Measurements from ENCODE around the gene PLAU. TPM values are rescaled to one million over a fixed set of nuclear protein-coding genes. Genes with fewer than 3 reads are reported as not detected.

The PLAU gene
- total and polyA plus RNA-seq, 7 donors = 3.8 to 18.2 (median 7.6) TPM

- DNase-seq = peak; percentile 90 to 95
- 2 to 6% (median 3%) methylated on average over 28 of the region's 28 CpGs for WGBS, 3 donors
- H3K4me1 ChIP-seq = peaks cover 19% of the 10 kb centered on the region
- H3K4me3 ChIP-seq = peak overlapping the region; percentile 13
- intact Hi-C loops (cut with DNase I) = loop anchor here (1.0 to 2.0 kb wide), 2 partner anchors 53 to 54 kb away; no protein-coding TSS in a partner anchor
- peak; percentile 92 to 97 (median 94) for ATAC-seq
- H3K27me3 ChIP-seq (ENCODE audit: insufficient read depth in 3 of 3, low read length in 2 of 3) = no peaks in the 10 kb centered on the region
- H3K36me3 ChIP-seq (ENCODE audit: insufficient read depth in 1 of 2, low read depth in 1 of 2) = no peaks in the 10 kb centered on the region
- H3K9me3 ChIP-seq = no peaks in the 10 kb centered on the region
- peak; percentile 93 for TF ChIP-seq CTCF (IDR thresholded peaks at IDR 0.05)
- H3K27ac ChIP-seq = peak overlapping the region; percentile 93
Observed at GRCh38 chr10:73940634-73941221, 29.8 kb downstream of the PLAU start.

- H3K4me1 ChIP-seq = peaks cover 19% of the 10 kb centered on the region
- DNase-seq (no peak), ATAC-seq (peak; percentile 87 to 93 (median 88))
- H3K36me3 ChIP-seq (ENCODE audit: insufficient read depth in 1 of 2, low read depth in 1 of 2) = no peaks in the 10 kb centered on the region
- no peaks in the 10 kb centered on the region for H3K27me3 ChIP-seq (ENCODE audit: insufficient read depth in 3 of 3, low read length in 2 of 3)
- H3K9me3 ChIP-seq = no peaks in the 10 kb centered on the region
- intact Hi-C loops (cut with DNase I) = loop anchor here in 1 of 2 donors (2.0 kb wide), 1 partner anchor 54 kb away; no protein-coding TSS in a partner anchor
- H3K27ac ChIP-seq = peak overlapping the region; percentile 93
- 68 to 86% (median 77%) methylated on average over 2 of the region's 2 CpGs for WGBS, 3 donors
- no peak for TF ChIP-seq CTCF (IDR thresholded peaks at IDR 0.05)
- peak overlapping the region; percentile 13 for H3K4me3 ChIP-seq
Observed at GRCh38 chr10:73941300-73941699, 30.4 kb downstream of the PLAU start.

- Histone ChIP-seq H3K36me3 (ENCODE audit: insufficient read depth in 1 of 2, low read depth in 1 of 2) (no peaks in the 10 kb centered on the region), H3K4me1 (peaks cover 16% of the 10 kb centered on the region), H3K27me3 (ENCODE audit: insufficient read depth in 3 of 3, low read length in 2 of 3) (no peaks in the 10 kb centered on the region), H3K27ac (no peak overlapping the region), H3K9me3 (no peaks in the 10 kb centered on the region), H3K4me3 (no peak overlapping the region)
- no peak for TF ChIP-seq CTCF (IDR thresholded peaks at IDR 0.05)
- DNase-seq (no peak), ATAC-seq (no peak)
- intact Hi-C loops (cut with DNase I) = no loop called here
- 87 to 95% (median 94%) methylated on average over 24 to 35 of the region's 35 CpGs for WGBS, 3 donors
Observed at GRCh38 chr10:73944356-73945100, 33.6 kb downstream of the PLAU start.

GRCh38 chr10:73946253-73947145 is 35.6 kb downstream of the PLAU start:
- Histone ChIP-seq H3K36me3 (ENCODE audit: insufficient read depth in 1 of 2, low read depth in 1 of 2) (no peaks in the 10 kb centered on the region), H3K4me1 (peaks cover 5% of the 10 kb centered on the region), H3K4me3 (no peak overlapping the region), H3K27ac (no peak overlapping the region), H3K9me3 (no peaks in the 10 kb centered on the region), H3K27me3 (ENCODE audit: insufficient read depth in 3 of 3, low read length in 2 of 3) (no peaks in the 10 kb centered on the region)
- DNase-seq (no peak), ATAC-seq (no peak)
- no peak for TF ChIP-seq CTCF (IDR thresholded peaks at IDR 0.05)
- WGBS, 3 donors = 84 to 85% (median 84%) methylated on average over 9 of the region's 9 CpGs
- intact Hi-C loops (cut with DNase I) = no loop called here

All from psoas muscle (tissue), 8 donors.